ENCODE data around the gene IL17RB. TPM values are rescaled to one million over a fixed set of nuclear protein-coding genes. Genes with fewer than 3 reads are reported as not detected.

The IL17RB gene
- total RNA-seq, 1 donor from 2014 or later: not detected

- TF ChIP-seq, protein P1, sequence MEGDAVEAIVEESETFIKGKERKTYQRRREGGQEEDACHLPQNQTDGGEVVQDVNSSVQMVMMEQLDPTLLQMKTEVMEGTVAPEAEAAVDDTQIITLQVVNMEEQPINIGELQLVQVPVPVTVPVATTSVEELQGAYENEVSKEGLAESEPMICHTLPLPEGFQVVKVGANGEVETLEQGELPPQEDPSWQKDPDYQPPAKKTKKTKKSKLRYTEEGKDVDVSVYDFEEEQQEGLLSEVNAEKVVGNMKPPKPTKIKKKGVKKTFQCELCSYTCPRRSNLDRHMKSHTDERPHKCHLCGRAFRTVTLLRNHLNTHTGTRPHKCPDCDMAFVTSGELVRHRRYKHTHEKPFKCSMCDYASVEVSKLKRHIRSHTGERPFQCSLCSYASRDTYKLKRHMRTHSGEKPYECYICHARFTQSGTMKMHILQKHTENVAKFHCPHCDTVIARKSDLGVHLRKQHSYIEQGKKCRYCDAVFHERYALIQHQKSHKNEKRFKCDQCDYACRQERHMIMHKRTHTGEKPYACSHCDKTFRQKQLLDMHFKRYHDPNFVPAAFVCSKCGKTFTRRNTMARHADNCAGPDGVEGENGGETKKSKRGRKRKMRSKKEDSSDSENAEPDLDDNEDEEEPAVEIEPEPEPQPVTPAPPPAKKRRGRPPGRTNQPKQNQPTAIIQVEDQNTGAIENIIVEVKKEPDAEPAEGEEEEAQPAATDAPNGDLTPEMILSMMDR (IDR thresholded peaks at IDR 0.05): no peak
- Histone ChIP-seq H3K4me1 (peaks cover 3 to 14% of the 10 kb centered on the region in 2 donors), H3K27me3 (no peaks in the 10 kb centered on the region), H3K4me3 (no peak overlapping the region), H3K9me3 (no peaks in the 10 kb centered on the region), H3K36me3 (peaks cover 16 to 25% of the 10 kb centered on the region in 2 donors), H3K27ac (no peak overlapping the region)
- intact Hi-C loops (cut with DNase I): loop anchor here (10.0 kb wide), 1 partner anchor 1183 kb away; the partner anchor contains the start of genes GLT8D1 and SPCS1
- DNase-seq (ENCODE audit: low spot score in 2 of 2): no peak
Observed at GRCh38 chr3:53887446-53887845, 41.1 kb downstream of the IL17RB start.

DNA sequence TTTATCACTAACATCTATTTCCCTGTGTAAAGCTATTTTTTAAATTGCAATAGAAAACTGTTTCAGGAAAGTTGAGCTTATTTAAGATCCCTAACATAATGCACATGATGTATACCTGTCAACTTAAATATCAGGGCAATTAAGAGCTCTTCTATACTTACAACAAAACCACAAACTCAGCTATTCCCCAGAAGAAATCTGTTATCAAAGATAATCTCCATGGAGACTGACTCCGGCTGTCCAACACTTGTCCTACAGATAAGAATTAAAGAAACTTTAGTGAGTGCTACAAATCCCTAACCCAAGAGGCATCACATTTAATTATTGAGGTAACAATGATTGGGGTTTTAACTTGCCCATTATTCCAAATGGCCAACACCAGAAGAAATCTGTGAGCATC is 41.9 kb downstream of the IL17RB start:
- H3K36me3 ChIP-seq: peaks cover 16 to 25% of the 10 kb centered on the region in 2 donors
- TF ChIP-seq, protein P1 (IDR thresholded peaks at IDR 0.05): no peak

GRCh38 chr3:53890726-53891475 is 44.5 kb downstream of the IL17RB start:
- peak overlapping the region; percentile 82 to 87 for H3K4me3 ChIP-seq
- DNase-seq (ENCODE audit: low spot score in 2 of 2): no peak
- intact Hi-C loops (cut with DNase I): loop anchor here (1.0 to 5.0 kb wide), 3 partner anchors 9 to 844 kb away; partner anchors contain the start of genes ACTR8, DCP1A and SFMBT1
- TF ChIP-seq, protein P1 (IDR thresholded peaks at IDR 0.05): no peak
- H3K27me3 ChIP-seq: no peaks in the 10 kb centered on the region
- H3K4me1 ChIP-seq: peaks cover 3 to 16% of the 10 kb centered on the region in 2 donors
- H3K9me3 ChIP-seq: no peaks in the 10 kb centered on the region
- peaks cover 0 to 7% of the 10 kb centered on the region in 2 donors for H3K36me3 ChIP-seq
- H3K27ac ChIP-seq: peak overlapping the region; percentile 79 to 98

More for the DNA sequence above, 41.9 kb downstream of the IL17RB start:
- intact Hi-C loops (cut with DNase I): loop anchor here (10.0 kb wide), 1 partner anchor 1183 kb away; the partner anchor contains the start of genes GLT8D1 and SPCS1
- Histone ChIP-seq H3K27me3 (no peaks in the 10 kb centered on the region), H3K4me1 (peaks cover 3 to 16% of the 10 kb centered on the region in 2 donors), H3K27ac (no peak overlapping the region), H3K9me3 (no peaks in the 10 kb centered on the region), H3K4me3 (no peak overlapping the region)
- no peak for DNase-seq (ENCODE audit: low spot score in 2 of 2)

DNA sequence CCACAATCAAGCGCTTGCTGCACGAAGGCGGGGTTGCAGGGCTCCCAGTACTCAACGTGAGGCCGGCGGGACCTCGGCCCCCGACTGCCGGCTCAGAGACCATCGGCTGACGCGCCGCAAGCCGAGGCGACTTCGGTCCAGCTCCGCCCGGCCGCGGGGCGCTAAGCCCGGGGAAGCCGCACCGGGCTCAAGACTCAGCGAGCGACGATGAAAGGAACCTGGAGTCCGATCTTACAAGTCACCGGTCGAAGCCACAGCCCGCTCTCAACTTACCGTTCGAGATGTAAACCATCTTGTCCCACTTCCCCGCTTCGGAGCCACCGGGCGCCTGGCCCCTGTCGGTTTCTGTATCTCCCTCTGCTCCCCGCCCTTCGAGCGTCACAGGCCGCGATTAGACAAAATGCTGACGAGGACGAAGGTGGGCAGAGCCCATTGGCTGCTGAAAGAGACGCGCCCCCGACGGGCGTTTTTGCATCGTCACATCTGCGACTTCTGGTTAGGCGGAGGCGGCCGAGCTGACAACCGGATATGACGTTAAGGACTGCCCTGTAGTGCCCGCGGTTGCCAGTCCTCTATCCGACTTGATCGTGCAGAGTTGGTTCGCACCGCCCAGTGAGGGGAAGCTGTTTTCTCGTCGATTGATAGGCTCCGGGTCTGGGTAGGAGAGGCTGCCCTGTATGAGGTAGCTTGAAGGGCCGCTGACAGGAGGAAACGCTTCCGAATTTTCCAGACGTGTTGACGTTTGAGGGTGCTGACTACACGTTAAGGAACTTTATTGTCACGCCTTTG is 45.3 kb downstream of the IL17RB start, which contains the start of gene SELENOK:
Gene SELENOK (minus strand): TSS at position 363 of the 789 bp plus-strand sequence.
- DNase-seq (ENCODE audit: low spot score in 2 of 2): peak; percentile 98 to 100
- H3K27ac ChIP-seq: peak within 1 kb of the TSS; percentile 79 to 98
- peak within 1 kb of the TSS; percentile 82 to 87 for H3K4me3 ChIP-seq
- peaks cover 3 to 16% of the 10 kb centered on the region in 2 donors for H3K4me1 ChIP-seq
- H3K27me3 ChIP-seq: no peaks in the 10 kb centered on the region
- H3K9me3 ChIP-seq: no peaks in the 10 kb centered on the region
- intact Hi-C loops (cut with DNase I): loop anchor here (1.0 to 5.0 kb wide), 3 partner anchors 9 to 844 kb away; partner anchors contain the start of genes ACTR8, DCP1A and SFMBT1
- peaks cover 0 to 4% of the 10 kb centered on the region in 2 donors for H3K36me3 ChIP-seq
- TF ChIP-seq, protein P1 (IDR thresholded peaks at IDR 0.05): no peak

DNA sequence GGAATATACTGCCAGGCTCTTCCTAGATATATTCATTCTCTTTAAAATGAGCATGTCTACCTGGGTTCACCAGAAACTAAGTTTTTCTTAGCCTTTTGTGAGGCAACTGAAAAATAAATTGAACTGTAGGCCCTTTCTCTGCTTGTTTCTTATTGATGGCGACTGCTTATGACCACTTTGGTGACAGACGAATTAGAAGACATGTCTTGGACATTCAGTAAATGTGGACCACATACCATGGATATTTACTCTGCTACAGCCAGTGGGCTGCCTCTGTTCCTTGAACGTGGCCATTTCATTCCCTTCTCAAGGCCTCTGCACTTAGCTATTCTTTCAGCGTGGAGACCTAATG is 45.9 kb downstream of the IL17RB start:
- no peak for DNase-seq (ENCODE audit: low spot score in 2 of 2)

More for the DNA sequence above, 45.9 kb downstream of the IL17RB start:
- no peaks in the 10 kb centered on the region for H3K36me3 ChIP-seq
- intact Hi-C loops (cut with DNase I): loop anchor here (5.0 kb wide), 2 partner anchors 545 to 845 kb away; partner anchors contain the start of genes DCP1A and SFMBT1
- TF ChIP-seq, protein P1 (IDR thresholded peaks at IDR 0.05): no peak
- peak overlapping the region; percentile 82 to 87 for H3K4me3 ChIP-seq
- H3K9me3 ChIP-seq: no peaks in the 10 kb centered on the region
- peaks cover 3 to 16% of the 10 kb centered on the region in 2 donors for H3K4me1 ChIP-seq
- peak overlapping the region; percentile 79 to 98 for H3K27ac ChIP-seq
- H3K27me3 ChIP-seq: no peaks in the 10 kb centered on the region
